NCI-H2081 (cell line): ENCODE data around the gene RIBC2.

Experiments
- DNase-seq, 2 experiments: peaks; one replicate each; lab custom pipeline; 2025; lab: John Stamatoyannopoulos, UW

Gene RIBC2

GRCh38 chr22:45475063-45475747 is 61.7 kb downstream of the RIBC2 start:
- DNase-seq = no peak

GRCh38 chr22:45475851-45476514 is 62.5 kb downstream of the RIBC2 start:
- no peak for DNase-seq

GRCh38 chr22:45476814-45477213 is 63.3 kb downstream of the RIBC2 start:
- DNase-seq = no peak

- DNase-seq = no peak
Observed at GRCh38 chr22:45477366-45478107, 64.0 kb downstream of the RIBC2 start.

- no peak for DNase-seq
Observed at GRCh38 chr22:45478108-45478771, 64.7 kb downstream of the RIBC2 start.

GRCh38 chr22:45480717-45481116 is 67.2 kb downstream of the RIBC2 start:
- no peak for DNase-seq

- DNase-seq = no peak
Observed at GRCh38 chr22:45481661-45482060, 68.2 kb downstream of the RIBC2 start.
